PC-3 (cell line): ENCODE results near the gene MSX1.

Experiments used
- CTCF ChIP-seq: fragments of 300-600 bp; sonication (generic); conservative IDR thresholded peaks from 2 replicates; pipeline ENCODE4 v1.5.1; 2017; ENCODE audit warnings: antibody characterized with exemption, low read depth, mild to moderate bottlenecking, low read length
- EZH2 ChIP-seq: fragments of 300-600 bp; sonication (generic); IDR thresholded peaks from one replicate; pipeline ENCODE4 v1.6.1; 2017; ENCODE audit warnings: antibody characterized with exemption, mild to moderate bottlenecking, low read length; ENCODE audit not compliant: unreplicated experiment
- EZH2phosphoT487 ChIP-seq: fragments of 300-600 bp; sonication (generic); IDR thresholded peaks from 2 replicates; pipeline ENCODE4 v1.6.1; 2018; ENCODE audit warnings: mild to moderate bottlenecking, antibody characterized with exemption, low read length, borderline replicate concordance

GRCh38 chr4:4889781-4890180 lies 30.3 kb downstream of the MSX1 start:
- no peak for TF ChIP-seq CTCF
- TF ChIP-seq EZH2, result no peak
- TF ChIP-seq EZH2phosphoT487, result no peak
